Small intestine (tissue), 7 donors: ENCODE data around the gene GLOD4. TPM values are rescaled to one million over a fixed set of nuclear protein-coding genes. Genes with fewer than 3 reads are reported as not detected.
"Not testable (repeated sequence)": the region's sequence is repeated elsewhere in the genome, so short reads cannot be mapped to it uniquely, and the experiment has no call there.

Source experiments
- DNase-seq, 2 donors: peaks; one replicate each; pipeline versions ENCODE4 v3.0.0 to v3.0.0-alpha.2; 2013
- FAIRE-seq: peaks from 2 replicates; lab custom pipeline; 2012; peaks lifted over from hg19 to GRCh38; lab: Jason Lieb, UNC
- H3K27ac ChIP-seq, 3 donors: one replicate each; pipeline ENCODE4 v1.5.1; 2013; ENCODE audit warnings: low read length in 2 of 3, mild to moderate bottlenecking in 2 of 3, control low read depth in 1 of 3, inconsistent platforms in 1 of 3, low read depth in 1 of 3, moderate library complexity in 1 of 3
- H3K27me3 ChIP-seq, 3 donors: one replicate each; pipeline ENCODE4 v1.6.1; 2013; ENCODE audit warnings: low read length in 3 of 3, inconsistent platforms in 1 of 3; ENCODE audit not compliant: control insufficient read depth in 3 of 3, insufficient read depth in 3 of 3
- H3K36me3 ChIP-seq, 3 donors: one replicate each; pipeline ENCODE4 v1.6.1; 2013; ENCODE audit warnings: low read length in 3 of 3, inconsistent platforms in 1 of 3, low read depth in 1 of 3, mild to moderate bottlenecking in 1 of 3, moderate library complexity in 1 of 3; ENCODE audit not compliant: control insufficient read depth in 3 of 3, insufficient read depth in 2 of 3
- H3K4me1 ChIP-seq, 3 donors: one replicate each; pipeline ENCODE4 v1.6.1; 2013; ENCODE audit warnings: low read length in 2 of 3, inconsistent platforms in 1 of 3, low read depth in 1 of 3, mild to moderate bottlenecking in 1 of 3, moderate library complexity in 1 of 3; ENCODE audit not compliant: control insufficient read depth in 3 of 3, insufficient read depth in 2 of 3
- H3K4me3 ChIP-seq, 3 donors: one replicate each; pipeline ENCODE4 v1.5.1; 2013; ENCODE audit warnings: low read length in 3 of 3, control low read depth in 1 of 3, inconsistent platforms in 1 of 3, low read depth in 1 of 3, mild to moderate bottlenecking in 1 of 3, moderate library complexity in 1 of 3
- H3K9me3 ChIP-seq, 2 donors: one replicate each; pipeline ENCODE4 v1.6.1; 2013; ENCODE audit warnings: low read depth in 1 of 2, low read length in 1 of 2; ENCODE audit not compliant: control insufficient read depth in 2 of 2, insufficient read depth in 1 of 2
- WGBS, 3 donors: extraction: QIAGEN DNeasy Blood & Tissue Kit; methylation state at CpG; one replicate each; pipeline ENCODE4 v1.1.7; 2013; 5-methylcytosine and 5-hydroxymethylcytosine counted together
- polyA plus RNA-seq, 4 donors: library from polyadenylated mRNA; stranded (reverse) in 3 of 4; unstranded in 1 of 4; fragments of 200-250 nt in 3 of 4; fragments of 120-200 nt in 1 of 4; gene quantifications; one replicate each; pipeline versions ENCODE4 v1.2.1 to v1.2.3, GENCODE V29; 2013
- donor health status: healthy with polysubstance abuse.
- donor health status: control.
- donor health status: control.
- donor health status: Bipolar disorder and iron deficiency.
- donor health status: healthy.

Gene GLOD4
- polyA plus RNA-seq, 4 donors: 65.4 to 138 (median 84.9) TPM

DNA sequence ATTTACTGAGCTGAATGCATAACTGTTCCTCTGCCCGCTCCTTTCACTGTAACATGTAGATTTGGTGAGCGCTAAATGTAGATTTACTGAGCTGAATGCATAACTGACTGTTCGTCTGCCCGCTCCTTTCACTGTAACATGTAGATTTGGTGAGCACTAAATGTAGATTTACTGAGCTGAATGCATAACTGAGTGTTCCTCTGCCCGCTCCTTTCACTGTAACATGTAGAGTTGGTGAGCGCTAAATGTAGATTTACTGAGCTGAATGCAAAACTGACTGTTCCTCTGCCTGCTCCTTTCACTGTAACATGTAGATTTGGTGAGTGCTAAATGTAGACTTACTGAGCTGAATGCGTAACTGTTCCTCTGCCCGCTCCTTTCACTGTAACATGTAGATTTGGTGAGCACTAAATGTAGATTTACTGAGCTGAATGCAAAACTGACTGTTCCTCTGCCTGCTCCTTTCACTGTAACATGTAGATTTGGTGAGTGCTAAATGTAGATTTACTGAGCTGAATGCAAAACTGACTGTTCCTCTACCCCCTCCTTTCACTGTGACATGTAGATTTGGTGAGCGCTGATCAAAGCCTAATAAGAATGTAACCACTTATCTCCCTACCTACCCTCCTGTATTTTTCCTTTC is 26.6 kb downstream of the GLOD4 start:
- 96 to 98% (median 98%) methylated on average over 9 of the region's 9 CpGs for WGBS, 3 donors
- peak; percentile 5 for FAIRE-seq
- not testable (repeated sequence) for H3K4me3 ChIP-seq, H3K27ac ChIP-seq, H3K27me3 ChIP-seq, DNase-seq, H3K9me3 ChIP-seq
- peaks cover 0 to 16% (median 2%) of the 10 kb centered on the region in 3 donors for H3K4me1 ChIP-seq
- H3K36me3 ChIP-seq: peaks cover 3 to 34% (median 3%) of the 10 kb centered on the region in 3 donors

DNA sequence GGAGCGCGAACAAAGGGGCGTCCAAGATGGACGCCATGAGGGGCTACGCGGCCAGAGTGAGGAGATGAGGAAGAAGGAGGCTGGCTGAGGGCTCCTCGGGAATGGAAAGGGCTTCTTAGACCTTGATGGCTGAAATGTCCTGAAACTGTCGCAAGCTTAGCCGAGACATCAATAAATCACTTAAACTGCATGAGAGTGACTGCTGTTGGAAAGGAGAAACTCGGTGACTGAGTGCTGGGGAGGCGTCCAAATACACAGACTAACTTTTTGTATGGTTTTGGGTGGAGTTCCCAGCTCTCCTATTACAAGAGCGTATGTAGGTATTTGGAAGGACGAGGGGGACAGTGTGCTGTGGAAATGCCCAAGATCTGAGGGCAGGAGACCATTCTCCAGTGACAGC is 28.7 kb downstream of the GLOD4 start:
- Histone ChIP-seq H3K9me3 (peaks cover 0 to 5% of the 10 kb centered on the region in 2 donors), H3K4me1 (peaks cover 0 to 17% (median 2%) of the 10 kb centered on the region in 3 donors), H3K27me3 (no peaks in the 10 kb centered on the region), H3K36me3 (peaks cover 0 to 29% (median 3%) of the 10 kb centered on the region in 3 donors), H3K4me3 (no peak overlapping the region), H3K27ac (no peak overlapping the region)
- 76 to 88% (median 84%) methylated on average over 13 of the region's 13 CpGs for WGBS, 3 donors
- FAIRE-seq (no peak), DNase-seq (no peak)

GRCh38 chr17:752620-753219 is 29.4 kb downstream of the GLOD4 start:
- Histone ChIP-seq H3K9me3 (peaks cover 0 to 5% of the 10 kb centered on the region in 2 donors), H3K4me3 (peak overlapping the region; percentile 75 to 78 (median 78)), H3K27me3 (no peaks in the 10 kb centered on the region), H3K4me1 (peaks cover 0 to 17% (median 2%) of the 10 kb centered on the region in 3 donors), H3K36me3 (peaks cover 0 to 31% (median 3%) of the 10 kb centered on the region in 3 donors), H3K27ac (peak overlapping the region; percentile 52 to 89 (median 71))
- peak; percentile 37 to 67 for DNase-seq
- WGBS, 3 donors: 19 to 44% (median 32%) methylated on average over 35 to 43 of the region's 43 CpGs
- FAIRE-seq: no peak

DNA sequence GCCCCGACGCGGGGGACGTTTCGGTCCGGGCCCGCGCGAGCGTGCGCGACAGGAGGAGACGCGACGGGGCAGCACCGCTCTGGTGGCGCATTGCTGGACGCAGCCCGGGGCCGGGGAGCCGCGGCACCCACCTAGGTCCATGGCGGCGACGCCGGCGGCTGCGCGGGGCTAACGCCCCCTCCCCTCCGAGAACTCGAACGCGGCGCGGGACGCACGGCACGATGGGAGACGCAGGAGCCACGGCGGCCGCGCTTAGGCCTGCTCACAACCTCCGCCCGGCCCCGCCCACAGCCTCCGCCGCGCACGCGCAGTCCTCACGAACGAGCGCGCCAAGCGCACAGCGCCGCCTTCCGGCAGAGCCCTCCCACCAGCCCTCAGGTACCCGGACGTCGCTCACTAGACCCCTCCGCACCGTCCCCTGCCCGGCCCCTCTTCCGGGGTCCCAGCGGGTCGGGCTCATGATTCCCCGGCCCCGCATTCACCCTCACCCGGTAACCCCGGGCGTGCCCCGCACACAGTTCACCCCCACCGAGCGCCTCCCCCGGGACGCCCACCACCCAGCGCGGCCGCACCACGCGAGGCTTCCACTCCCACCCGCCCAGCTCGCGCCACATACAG is 30.0 kb downstream of the GLOD4 start, which contains the start of gene GEMIN4:
GEMIN4 (minus strand) TSS at position 263 of the 618 bp plus-strand sequence; CDS start at position 141, 122 bp downstream.
- Histone ChIP-seq H3K27me3 (no peaks in the 10 kb centered on the region), H3K36me3 (peaks cover 0 to 32% (median 7%) of the 10 kb centered on the region in 3 donors), H3K9me3 (peaks cover 0 to 5% of the 10 kb centered on the region in 2 donors), H3K4me3 (peak within 1 kb of the TSS; percentile 78 to 83 (median 78)), H3K27ac (peak within 1 kb of the TSS; percentile 52 to 89 (median 71)), H3K4me1 (peaks cover 0 to 17% (median 2%) of the 10 kb centered on the region in 3 donors)
- 0 to 1% (median 1%) methylated on average over 60 to 87 of the region's 87 CpGs for WGBS, 3 donors
- DNase-seq (peak; percentile 85 to 97), FAIRE-seq (no peak)

GRCh38 chr17:751269-752001 is 30.6 kb downstream of the GLOD4 start:
- Histone ChIP-seq H3K9me3 (peaks cover 0 to 5% of the 10 kb centered on the region in 2 donors), H3K36me3 (peaks cover 2 to 33% (median 8%) of the 10 kb centered on the region in 3 donors), H3K4me1 (peaks cover 0 to 17% (median 2%) of the 10 kb centered on the region in 3 donors), H3K4me3 (peak overlapping the region; percentile 78 to 83 (median 78)), H3K27me3 (no peaks in the 10 kb centered on the region), H3K27ac (peak overlapping the region in 1 of 3 donors; percentile 62)
- WGBS, 3 donors: 0 to 2% (median 1%) methylated on average over 46 to 49 of the region's 49 CpGs
- DNase-seq: peak; percentile 42 to 77
- no peak for FAIRE-seq

GRCh38 chr17:750431-751037 is 31.5 kb downstream of the GLOD4 start:
- 43 to 68% (median 61%) methylated on average over 8 of the region's 8 CpGs for WGBS, 3 donors
- FAIRE-seq (no peak), DNase-seq (no peak)
- Histone ChIP-seq H3K9me3 (peaks cover 0 to 5% of the 10 kb centered on the region in 2 donors), H3K4me1 (peaks cover 0 to 17% (median 2%) of the 10 kb centered on the region in 3 donors), H3K4me3 (peak overlapping the region in 1 of 3 donors; percentile 83), H3K27me3 (no peaks in the 10 kb centered on the region), H3K36me3 (peaks cover 2 to 37% (median 16%) of the 10 kb centered on the region in 3 donors), H3K27ac (no peak overlapping the region)

GRCh38 chr17:749359-749758 is 32.7 kb downstream of the GLOD4 start:
- 76 to 86% (median 83%) methylated on average over 7 of the region's 7 CpGs for WGBS, 3 donors
- H3K9me3 ChIP-seq, FAIRE-seq, DNase-seq, H3K27ac ChIP-seq, H3K4me3 ChIP-seq, H3K27me3 ChIP-seq: not testable (repeated sequence)
- Histone ChIP-seq H3K4me1 (peaks cover 0 to 17% (median 2%) of the 10 kb centered on the region in 3 donors), H3K36me3 (peaks cover 2 to 47% (median 16%) of the 10 kb centered on the region in 3 donors)
